ENCODE data around the gene EIF3F. TPM values are rescaled to one million over a fixed set of nuclear protein-coding genes. Genes with fewer than 3 reads are reported as not detected.

The EIF3F gene
- total and polyA plus RNA-seq, 2 of the 8 experiments (the other 6 are each of a cell fraction or from before 2014, with no cell fraction given), result 222 to 388 TPM

DNA sequence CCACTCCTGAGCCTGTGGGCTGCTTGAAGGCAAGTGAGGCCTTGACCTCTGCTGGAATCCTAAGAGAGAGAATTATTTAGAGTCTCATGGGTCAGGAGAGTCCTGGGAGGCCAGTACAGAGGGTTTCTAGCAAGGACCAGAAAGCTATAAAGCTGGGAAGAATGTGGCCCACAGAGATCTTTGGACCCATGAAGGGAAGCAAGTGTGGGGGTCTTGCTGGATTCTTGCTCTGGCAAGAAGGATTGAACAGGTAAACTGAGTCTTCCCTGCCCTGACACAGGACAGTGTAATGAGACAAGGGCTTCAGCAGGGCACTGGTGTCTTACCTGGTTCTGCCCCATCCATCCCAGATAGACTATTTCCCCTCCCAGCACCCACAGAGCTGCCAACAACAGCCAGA is 18.4 kb downstream of the EIF3F start (continued):
- TF ChIP-seq, protein P1, sequence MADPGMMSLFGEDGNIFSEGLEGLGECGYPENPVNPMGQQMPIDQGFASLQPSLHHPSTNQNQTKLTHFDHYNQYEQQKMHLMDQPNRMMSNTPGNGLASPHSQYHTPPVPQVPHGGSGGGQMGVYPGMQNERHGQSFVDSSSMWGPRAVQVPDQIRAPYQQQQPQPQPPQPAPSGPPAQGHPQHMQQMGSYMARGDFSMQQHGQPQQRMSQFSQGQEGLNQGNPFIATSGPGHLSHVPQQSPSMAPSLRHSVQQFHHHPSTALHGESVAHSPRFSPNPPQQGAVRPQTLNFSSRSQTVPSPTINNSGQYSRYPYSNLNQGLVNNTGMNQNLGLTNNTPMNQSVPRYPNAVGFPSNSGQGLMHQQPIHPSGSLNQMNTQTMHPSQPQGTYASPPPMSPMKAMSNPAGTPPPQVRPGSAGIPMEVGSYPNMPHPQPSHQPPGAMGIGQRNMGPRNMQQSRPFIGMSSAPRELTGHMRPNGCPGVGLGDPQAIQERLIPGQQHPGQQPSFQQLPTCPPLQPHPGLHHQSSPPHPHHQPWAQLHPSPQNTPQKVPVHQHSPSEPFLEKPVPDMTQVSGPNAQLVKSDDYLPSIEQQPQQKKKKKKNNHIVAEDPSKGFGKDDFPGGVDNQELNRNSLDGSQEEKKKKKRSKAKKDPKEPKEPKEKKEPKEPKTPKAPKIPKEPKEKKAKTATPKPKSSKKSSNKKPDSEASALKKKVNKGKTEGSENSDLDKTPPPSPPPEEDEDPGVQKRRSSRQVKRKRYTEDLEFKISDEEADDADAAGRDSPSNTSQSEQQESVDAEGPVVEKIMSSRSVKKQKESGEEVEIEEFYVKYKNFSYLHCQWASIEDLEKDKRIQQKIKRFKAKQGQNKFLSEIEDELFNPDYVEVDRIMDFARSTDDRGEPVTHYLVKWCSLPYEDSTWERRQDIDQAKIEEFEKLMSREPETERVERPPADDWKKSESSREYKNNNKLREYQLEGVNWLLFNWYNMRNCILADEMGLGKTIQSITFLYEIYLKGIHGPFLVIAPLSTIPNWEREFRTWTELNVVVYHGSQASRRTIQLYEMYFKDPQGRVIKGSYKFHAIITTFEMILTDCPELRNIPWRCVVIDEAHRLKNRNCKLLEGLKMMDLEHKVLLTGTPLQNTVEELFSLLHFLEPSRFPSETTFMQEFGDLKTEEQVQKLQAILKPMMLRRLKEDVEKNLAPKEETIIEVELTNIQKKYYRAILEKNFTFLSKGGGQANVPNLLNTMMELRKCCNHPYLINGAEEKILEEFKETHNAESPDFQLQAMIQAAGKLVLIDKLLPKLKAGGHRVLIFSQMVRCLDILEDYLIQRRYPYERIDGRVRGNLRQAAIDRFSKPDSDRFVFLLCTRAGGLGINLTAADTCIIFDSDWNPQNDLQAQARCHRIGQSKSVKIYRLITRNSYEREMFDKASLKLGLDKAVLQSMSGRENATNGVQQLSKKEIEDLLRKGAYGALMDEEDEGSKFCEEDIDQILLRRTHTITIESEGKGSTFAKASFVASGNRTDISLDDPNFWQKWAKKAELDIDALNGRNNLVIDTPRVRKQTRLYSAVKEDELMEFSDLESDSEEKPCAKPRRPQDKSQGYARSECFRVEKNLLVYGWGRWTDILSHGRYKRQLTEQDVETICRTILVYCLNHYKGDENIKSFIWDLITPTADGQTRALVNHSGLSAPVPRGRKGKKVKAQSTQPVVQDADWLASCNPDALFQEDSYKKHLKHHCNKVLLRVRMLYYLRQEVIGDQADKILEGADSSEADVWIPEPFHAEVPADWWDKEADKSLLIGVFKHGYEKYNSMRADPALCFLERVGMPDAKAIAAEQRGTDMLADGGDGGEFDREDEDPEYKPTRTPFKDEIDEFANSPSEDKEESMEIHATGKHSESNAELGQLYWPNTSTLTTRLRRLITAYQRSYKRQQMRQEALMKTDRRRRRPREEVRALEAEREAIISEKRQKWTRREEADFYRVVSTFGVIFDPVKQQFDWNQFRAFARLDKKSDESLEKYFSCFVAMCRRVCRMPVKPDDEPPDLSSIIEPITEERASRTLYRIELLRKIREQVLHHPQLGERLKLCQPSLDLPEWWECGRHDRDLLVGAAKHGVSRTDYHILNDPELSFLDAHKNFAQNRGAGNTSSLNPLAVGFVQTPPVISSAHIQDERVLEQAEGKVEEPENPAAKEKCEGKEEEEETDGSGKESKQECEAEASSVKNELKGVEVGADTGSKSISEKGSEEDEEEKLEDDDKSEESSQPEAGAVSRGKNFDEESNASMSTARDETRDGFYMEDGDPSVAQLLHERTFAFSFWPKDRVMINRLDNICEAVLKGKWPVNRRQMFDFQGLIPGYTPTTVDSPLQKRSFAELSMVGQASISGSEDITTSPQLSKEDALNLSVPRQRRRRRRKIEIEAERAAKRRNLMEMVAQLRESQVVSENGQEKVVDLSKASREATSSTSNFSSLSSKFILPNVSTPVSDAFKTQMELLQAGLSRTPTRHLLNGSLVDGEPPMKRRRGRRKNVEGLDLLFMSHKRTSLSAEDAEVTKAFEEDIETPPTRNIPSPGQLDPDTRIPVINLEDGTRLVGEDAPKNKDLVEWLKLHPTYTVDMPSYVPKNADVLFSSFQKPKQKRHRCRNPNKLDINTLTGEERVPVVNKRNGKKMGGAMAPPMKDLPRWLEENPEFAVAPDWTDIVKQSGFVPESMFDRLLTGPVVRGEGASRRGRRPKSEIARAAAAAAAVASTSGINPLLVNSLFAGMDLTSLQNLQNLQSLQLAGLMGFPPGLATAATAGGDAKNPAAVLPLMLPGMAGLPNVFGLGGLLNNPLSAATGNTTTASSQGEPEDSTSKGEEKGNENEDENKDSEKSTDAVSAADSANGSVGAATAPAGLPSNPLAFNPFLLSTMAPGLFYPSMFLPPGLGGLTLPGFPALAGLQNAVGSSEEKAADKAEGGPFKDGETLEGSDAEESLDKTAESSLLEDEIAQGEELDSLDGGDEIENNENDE (IDR thresholded peaks at IDR 0.05; ENCODE audit: insufficient replicate concordance, low read length), result no peak
- no peak for TF ChIP-seq RBBP5 (IDR thresholded peaks at IDR 0.05; ENCODE audit: borderline replicate concordance, low read depth, low read length)
- TF ChIP-seq HDAC6 (IDR thresholded peaks at IDR 0.05; ENCODE audit: low read depth, low read length), result no peak
- TF ChIP-seq, protein P2, sequence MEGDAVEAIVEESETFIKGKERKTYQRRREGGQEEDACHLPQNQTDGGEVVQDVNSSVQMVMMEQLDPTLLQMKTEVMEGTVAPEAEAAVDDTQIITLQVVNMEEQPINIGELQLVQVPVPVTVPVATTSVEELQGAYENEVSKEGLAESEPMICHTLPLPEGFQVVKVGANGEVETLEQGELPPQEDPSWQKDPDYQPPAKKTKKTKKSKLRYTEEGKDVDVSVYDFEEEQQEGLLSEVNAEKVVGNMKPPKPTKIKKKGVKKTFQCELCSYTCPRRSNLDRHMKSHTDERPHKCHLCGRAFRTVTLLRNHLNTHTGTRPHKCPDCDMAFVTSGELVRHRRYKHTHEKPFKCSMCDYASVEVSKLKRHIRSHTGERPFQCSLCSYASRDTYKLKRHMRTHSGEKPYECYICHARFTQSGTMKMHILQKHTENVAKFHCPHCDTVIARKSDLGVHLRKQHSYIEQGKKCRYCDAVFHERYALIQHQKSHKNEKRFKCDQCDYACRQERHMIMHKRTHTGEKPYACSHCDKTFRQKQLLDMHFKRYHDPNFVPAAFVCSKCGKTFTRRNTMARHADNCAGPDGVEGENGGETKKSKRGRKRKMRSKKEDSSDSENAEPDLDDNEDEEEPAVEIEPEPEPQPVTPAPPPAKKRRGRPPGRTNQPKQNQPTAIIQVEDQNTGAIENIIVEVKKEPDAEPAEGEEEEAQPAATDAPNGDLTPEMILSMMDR (IDR thresholded peaks at IDR 0.05; ENCODE audit: control extremely low read depth in 1 of 3, insufficient read depth in 1 of 3, low read depth in 1 of 3, low read length in 3 of 3), result no peak
- TF ChIP-seq TAF7 (optimal IDR thresholded peaks at IDR 0.05; ENCODE audit: borderline replicate concordance, low read depth, low read length), result no peak
- no peak for TF ChIP-seq TEAD4 (IDR thresholded peaks at IDR 0.05; ENCODE audit: low read depth, low read length)
- TF ChIP-seq, protein P3, sequence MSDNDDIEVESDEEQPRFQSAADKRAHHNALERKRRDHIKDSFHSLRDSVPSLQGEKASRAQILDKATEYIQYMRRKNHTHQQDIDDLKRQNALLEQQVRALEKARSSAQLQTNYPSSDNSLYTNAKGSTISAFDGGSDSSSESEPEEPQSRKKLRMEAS (IDR thresholded peaks at IDR 0.05), result no peak
- no peak for TF ChIP-seq RAD21 (IDR thresholded peaks at IDR 0.05 in 1 of 2, conservative IDR thresholded peaks at IDR 0.05 in 1 of 2; ENCODE audit: low read depth in 2 of 2, low read length in 2 of 2)

All from H1 (cell line).